ENCODE data around the gene IKZF5.

GRCh38 chr10:122953902-122954730 lies 54.5 kb downstream of the IKZF5 start, which contains the start of gene C10orf88:
- TF ChIP-seq CTCF (tag by site-specific recombination; IDR thresholded peaks at IDR 0.05) (peak; percentile 65; the same call in 1 of the 2 replicates), ZNF654 (tag by site-specific recombination; IDR thresholded peaks at IDR 0.05; ENCODE audit: low read depth) (no peak), ZNF623 (tag by site-specific recombination; IDR thresholded peaks at IDR 0.05) (no peak), ZNF274 (IDR thresholded peaks at IDR 0.05; ENCODE audit: low read length) (no peak), ZNF274 (tag by site-specific recombination; IDR thresholded peaks at IDR 0.05; ENCODE audit: borderline replicate concordance) (no peak), PATZ1 (tag by site-specific recombination; IDR thresholded peaks at IDR 0.05) (peak; percentile 89)
- TF ChIP-seq, protein P1, sequence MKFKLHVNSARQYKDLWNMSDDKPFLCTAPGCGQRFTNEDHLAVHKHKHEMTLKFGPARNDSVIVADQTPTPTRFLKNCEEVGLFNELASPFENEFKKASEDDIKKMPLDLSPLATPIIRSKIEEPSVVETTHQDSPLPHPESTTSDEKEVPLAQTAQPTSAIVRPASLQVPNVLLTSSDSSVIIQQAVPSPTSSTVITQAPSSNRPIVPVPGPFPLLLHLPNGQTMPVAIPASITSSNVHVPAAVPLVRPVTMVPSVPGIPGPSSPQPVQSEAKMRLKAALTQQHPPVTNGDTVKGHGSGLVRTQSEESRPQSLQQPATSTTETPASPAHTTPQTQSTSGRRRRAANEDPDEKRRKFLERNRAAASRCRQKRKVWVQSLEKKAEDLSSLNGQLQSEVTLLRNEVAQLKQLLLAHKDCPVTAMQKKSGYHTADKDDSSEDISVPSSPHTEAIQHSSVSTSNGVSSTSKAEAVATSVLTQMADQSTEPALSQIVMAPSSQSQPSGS (tag by site-specific recombination; IDR thresholded peaks at IDR 0.05; ENCODE audit: low read depth), result no peak

Measured in HEK293 (cell line).